HepG2 (cell line): Measurements from ENCODE around the gene ANK3. TPM values are rescaled to one million over a fixed set of nuclear protein-coding genes. Genes with fewer than 3 reads are reported as not detected.

Experiments used
- ATAC-seq: fragments of 200-7000 bp; cut with Tn5 transposase; 3 replicates; pipeline ENCODE4 v1.9.1; 2020; ENCODE audit warnings: mild to moderate bottlenecking, moderate library complexity
- BruUV-seq: library from RNA; stranded (reverse); fragments of 400-500 nt; replicated peaks from 2 replicates; lab custom pipeline; 2021; lab: Mats Ljungman, UMichigan
- CTCF ChIA-PET: fragments of 300-600 bp; formaldehyde crosslinking; extraction: SDS; loops from one replicate; lab custom pipeline; 2021; ENCODE audit warnings: low total read pairs, inconsistent platforms, low intra/inter-chr PET ratio; lab: Yijun Ruan, JAX
- POLR2A ChIA-PET: fragments of 350-600 bp; sonication (Branson Sonifier 250); formaldehyde crosslinking; loops from one replicate; lab custom pipeline; 2020; ENCODE audit warnings: antibody characterized with exemption, inconsistent platforms; lab: Yijun Ruan, JAX
- DNase-seq: peaks from one replicate; pipeline ENCODE4 v3.0.0-alpha.2; 2015; ENCODE audit warnings: low spot score
- FAIRE-seq: peaks from 3 replicates; lab custom pipeline; 2011; peaks lifted over from hg19 to GRCh38; lab: Jason Lieb, UNC
- H2AFZ ChIP-seq: one replicate; pipeline ENCODE4 v1.6.1; 2011; ENCODE audit warnings: low read length, inconsistent platforms
- H3K27ac ChIP-seq: fragments of 300-600 bp; 3 replicates; pipeline ENCODE4 v1.8.0; 2011; ENCODE audit warnings: mixed run types, mild to moderate bottlenecking, mixed read lengths, low read length, inconsistent platforms; ENCODE audit not compliant: insufficient read depth; ENCODE audit errors: extremely low read length
- H3K27me3 ChIP-seq, 2 experiments: fragments of 200-600 bp in 1 of 2; 2 replicates in 1 of 2; 3 replicates in 1 of 2; pipeline versions ENCODE4 v1.6.0 to v1.8.0; 2011; ENCODE audit warnings: low read length in 2 of 2, mild to moderate bottlenecking in 2 of 2, moderate library complexity in 2 of 2, inconsistent platforms in 1 of 2; ENCODE audit not compliant: insufficient read depth in 2 of 2, control insufficient read depth in 1 of 2
- H3K36me3 ChIP-seq, 2 experiments: fragments of 200-600 bp in 1 of 2; replicated peaks in 1 of 2; 2 replicates in 1 of 2; 3 replicates in 1 of 2; pipeline versions ENCODE4 v1.5.1 to v1.8.0; 2011; ENCODE audit warnings: low read length in 2 of 2, inconsistent platforms in 1 of 2; ENCODE audit not compliant: insufficient read depth in 2 of 2, control insufficient read depth in 1 of 2
- H3K4me1 ChIP-seq: 2 replicates; pipeline ENCODE4 v1.5.1; 2012; ENCODE audit warnings: low read length, inconsistent platforms; ENCODE audit not compliant: insufficient read depth
- H3K4me2 ChIP-seq: 2 replicates; pipeline ENCODE4 v1.6.0; 2011; ENCODE audit warnings: low read depth, low read length, inconsistent platforms
- H3K4me3 ChIP-seq, 3 experiments: fragments of 200-600 bp in 1 of 3; sonication (generic), shearing (Covaris generic) in 1 of 3; replicated peaks in 1 of 3; 2 replicates each; pipeline ENCODE4 v1.5.1; 2011 to 2016; ENCODE audit warnings: low read length in 3 of 3, inconsistent platforms in 2 of 3, low read depth in 2 of 3, mild to moderate bottlenecking in 2 of 3, control low read depth in 1 of 3, mixed read lengths in 1 of 3; ENCODE audit not compliant: insufficient read depth in 1 of 3
- H3K79me2 ChIP-seq: one replicate; pipeline ENCODE4 v1.6.1; 2011; ENCODE audit warnings: low read length, inconsistent platforms; ENCODE audit not compliant: insufficient read depth
- H3K9ac ChIP-seq: 2 replicates; pipeline ENCODE4 v1.6.0; 2011; ENCODE audit warnings: mild to moderate bottlenecking, low read depth, low read length, inconsistent platforms; ENCODE audit not compliant: insufficient read depth
- H3K9me3 ChIP-seq: 2 replicates; pipeline ENCODE4 v1.5.1; 2012; ENCODE audit warnings: mild to moderate bottlenecking, low read length
- H4K20me1 ChIP-seq: 2 replicates; pipeline ENCODE4 v1.6.0; 2011; ENCODE audit warnings: inconsistent platforms, mild to moderate bottlenecking, low read length, moderate library complexity; ENCODE audit not compliant: insufficient read depth
- HDAC2 ChIP-seq: sonication (generic); formaldehyde crosslinking; IDR thresholded peaks from 2 replicates; pipeline ENCODE4 v1.4.0; 2020; ENCODE audit warnings: missing genetic modification reagents
- MIXL1 ChIP-seq: IDR thresholded peaks from 2 replicates; pipeline ENCODE4 v1.6.1; 2016
- MXD4 ChIP-seq: IDR thresholded peaks from 2 replicates; pipeline ENCODE4 v1.6.1; 2016; ENCODE audit warnings: mild to moderate bottlenecking, missing biosample characterization, missing genetic modification reagents
- NPAS2 ChIP-seq: sonication (generic); formaldehyde crosslinking; IDR thresholded peaks from 2 replicates; pipeline ENCODE4 v1.8.0; 2022; ENCODE audit warnings: mild to moderate bottlenecking, missing genetic modification reagents, borderline replicate concordance
- PRDM15 ChIP-seq: sonication (generic); formaldehyde crosslinking; IDR thresholded peaks from 2 replicates; pipeline ENCODE4 v1.4.0; 2020; ENCODE audit warnings: missing genetic modification reagents
- SNAPC5 ChIP-seq: sonication (generic); formaldehyde crosslinking; IDR thresholded peaks from 2 replicates; pipeline ENCODE4 v1.8.1; 2023; ENCODE audit warnings: mild to moderate bottlenecking, missing genetic modification reagents, borderline replicate concordance
- SP1 ChIP-seq, 2 experiments: fragments of 450-650 bp in 1 of 2; sonication (generic) in 1 of 2; formaldehyde crosslinking in 1 of 2; IDR thresholded peaks; 2 replicates each; pipeline versions ENCODE4 v1.4.0 to v1.6.1; 2016 to 2020; ENCODE audit warnings: missing genetic modification reagents in 1 of 2
- SSRP1 ChIP-seq: IDR thresholded peaks from 2 replicates; pipeline ENCODE4 v1.6.1; 2016; ENCODE audit warnings: control low read depth
- TEAD2 ChIP-seq: sonication (generic); formaldehyde crosslinking; IDR thresholded peaks from 2 replicates; pipeline ENCODE4 v1.9.0; 2021; ENCODE audit warnings: missing genetic modification reagents
- ZMYM3 ChIP-seq: sonication (generic); formaldehyde crosslinking; IDR thresholded peaks from 2 replicates; pipeline ENCODE4 v1.5.1; 2020; ENCODE audit warnings: mild to moderate bottlenecking, missing genetic modification reagents
- WGBS: methylation state at CpG from one replicate; pipeline ENCODE4 v1.1.6; 2017; ENCODE audit warnings: low lambda C conversion rate; 5-methylcytosine and 5-hydroxymethylcytosine counted together
- in situ Hi-C: cut with HindIII; loops from 2 replicates; pipeline ENCODE4 v1.10.0; 2017; ENCODE audit warnings: low pct_unique_long_range_greater_than_20kb; ENCODE audit not compliant: extremely low pct_ligation_motif_present
- intact Hi-C: fragments of 100-400 bp; cut with micrococcal nuclease; formaldehyde crosslinking; loops from one replicate; pipeline ENCODE4 v1.10.0; 2022; ENCODE audit not compliant: unreplicated experiment
- polyA plus RNA-seq, 8 experiments: library from polyadenylated mRNA; depleted of rRNA in 3 of 8; stranded (reverse) in 7 of 8; unstranded in 1 of 8; fragments of >200 nt; fragmentation: Illumina TruSeq in 4 of 8; extraction: Trizol in 4 of 8; gene quantifications; 2 replicates each; pipeline versions ENCODE4 v1.2.1 to v1.2.3, GENCODE V29; 2011 to 2016; ENCODE audit warnings: low read depth in 4 of 8, missing spikeins in 1 of 8, mixed read lengths in 1 of 8; ENCODE audit not compliant: insufficient read depth in 1 of 8
- total RNA-seq, 5 experiments: library from RNA; depleted of rRNA; stranded (reverse); fragments of >200 nt; fragmentation: Illumina TruSeq; extraction: Trizol; gene quantifications; 2 replicates each; pipeline ENCODE4 v1.2.3, GENCODE V29; 2016; ENCODE audit warnings: low read depth in 1 of 5
- TF ChIP-seq, protein P1 (sequence below): sonication (generic); formaldehyde crosslinking; IDR thresholded peaks from 2 replicates; pipeline ENCODE4 v1.4.0; 2020; ENCODE audit warnings: mild to moderate bottlenecking, low read depth, missing genetic modification reagents
- TF ChIP-seq, protein P2 (sequence below): sonication (generic); formaldehyde crosslinking; IDR thresholded peaks from 2 replicates; pipeline ENCODE4 v1.4.0; 2020; ENCODE audit warnings: missing genetic modification reagents

ANK3 gene
- total and polyA plus RNA-seq, 2 of the 13 experiments (the other 11 are each of a cell fraction or from before 2014, with no cell fraction given): not detected

GRCh38 chr10:60320666-60321065, 69.0 kb downstream of the ANK3 start:
- Histone ChIP-seq H3K27ac (no peak overlapping the region), H3K9me3 (no peaks in the 10 kb centered on the region), H3K27me3 (no peaks in the 10 kb centered on the region; a peak in 1 of 5 replicates), H2AFZ (no peak overlapping the region), H3K36me3 (no peaks in the 10 kb centered on the region), H3K9ac (no peak overlapping the region), H3K4me2 (no peak overlapping the region), H3K4me1 (no peaks in the 10 kb centered on the region), H3K4me3 (no peak overlapping the region), H3K79me2 (no peaks in the 10 kb centered on the region), H4K20me1 (no peaks in the 10 kb centered on the region)
- no peak for FAIRE-seq
- ChIA-PET CTCF (no interaction called here), POLR2A (no interaction called here)
- no peak for DNase-seq
- in situ Hi-C loops: no loop called here
- 0% methylated on average over 1 of the region's 1 CpG for WGBS
- ATAC-seq: no peak
- no peak for TF ChIP-seq SSRP1 (CRISPR knock-in tag)
- TF ChIP-seq SP1 (IDR thresholded peaks at IDR 0.05): no peak
- TF ChIP-seq SP1 (CRISPR knock-in tag; IDR thresholded peaks at IDR 0.05): no peak
- no peak for TF ChIP-seq MIXL1
- TF ChIP-seq, protein P1, sequence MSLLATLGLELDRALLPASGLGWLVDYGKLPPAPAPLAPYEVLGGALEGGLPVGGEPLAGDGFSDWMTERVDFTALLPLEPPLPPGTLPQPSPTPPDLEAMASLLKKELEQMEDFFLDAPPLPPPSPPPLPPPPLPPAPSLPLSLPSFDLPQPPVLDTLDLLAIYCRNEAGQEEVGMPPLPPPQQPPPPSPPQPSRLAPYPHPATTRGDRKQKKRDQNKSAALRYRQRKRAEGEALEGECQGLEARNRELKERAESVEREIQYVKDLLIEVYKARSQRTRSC (CRISPR knock-in tag): no peak
- TF ChIP-seq ZMYM3 (CRISPR knock-in tag): no peak
- TF ChIP-seq PRDM15 (CRISPR knock-in tag): no peak
- no peak for TF ChIP-seq NPAS2 (CRISPR knock-in tag)
- TF ChIP-seq, protein P2, sequence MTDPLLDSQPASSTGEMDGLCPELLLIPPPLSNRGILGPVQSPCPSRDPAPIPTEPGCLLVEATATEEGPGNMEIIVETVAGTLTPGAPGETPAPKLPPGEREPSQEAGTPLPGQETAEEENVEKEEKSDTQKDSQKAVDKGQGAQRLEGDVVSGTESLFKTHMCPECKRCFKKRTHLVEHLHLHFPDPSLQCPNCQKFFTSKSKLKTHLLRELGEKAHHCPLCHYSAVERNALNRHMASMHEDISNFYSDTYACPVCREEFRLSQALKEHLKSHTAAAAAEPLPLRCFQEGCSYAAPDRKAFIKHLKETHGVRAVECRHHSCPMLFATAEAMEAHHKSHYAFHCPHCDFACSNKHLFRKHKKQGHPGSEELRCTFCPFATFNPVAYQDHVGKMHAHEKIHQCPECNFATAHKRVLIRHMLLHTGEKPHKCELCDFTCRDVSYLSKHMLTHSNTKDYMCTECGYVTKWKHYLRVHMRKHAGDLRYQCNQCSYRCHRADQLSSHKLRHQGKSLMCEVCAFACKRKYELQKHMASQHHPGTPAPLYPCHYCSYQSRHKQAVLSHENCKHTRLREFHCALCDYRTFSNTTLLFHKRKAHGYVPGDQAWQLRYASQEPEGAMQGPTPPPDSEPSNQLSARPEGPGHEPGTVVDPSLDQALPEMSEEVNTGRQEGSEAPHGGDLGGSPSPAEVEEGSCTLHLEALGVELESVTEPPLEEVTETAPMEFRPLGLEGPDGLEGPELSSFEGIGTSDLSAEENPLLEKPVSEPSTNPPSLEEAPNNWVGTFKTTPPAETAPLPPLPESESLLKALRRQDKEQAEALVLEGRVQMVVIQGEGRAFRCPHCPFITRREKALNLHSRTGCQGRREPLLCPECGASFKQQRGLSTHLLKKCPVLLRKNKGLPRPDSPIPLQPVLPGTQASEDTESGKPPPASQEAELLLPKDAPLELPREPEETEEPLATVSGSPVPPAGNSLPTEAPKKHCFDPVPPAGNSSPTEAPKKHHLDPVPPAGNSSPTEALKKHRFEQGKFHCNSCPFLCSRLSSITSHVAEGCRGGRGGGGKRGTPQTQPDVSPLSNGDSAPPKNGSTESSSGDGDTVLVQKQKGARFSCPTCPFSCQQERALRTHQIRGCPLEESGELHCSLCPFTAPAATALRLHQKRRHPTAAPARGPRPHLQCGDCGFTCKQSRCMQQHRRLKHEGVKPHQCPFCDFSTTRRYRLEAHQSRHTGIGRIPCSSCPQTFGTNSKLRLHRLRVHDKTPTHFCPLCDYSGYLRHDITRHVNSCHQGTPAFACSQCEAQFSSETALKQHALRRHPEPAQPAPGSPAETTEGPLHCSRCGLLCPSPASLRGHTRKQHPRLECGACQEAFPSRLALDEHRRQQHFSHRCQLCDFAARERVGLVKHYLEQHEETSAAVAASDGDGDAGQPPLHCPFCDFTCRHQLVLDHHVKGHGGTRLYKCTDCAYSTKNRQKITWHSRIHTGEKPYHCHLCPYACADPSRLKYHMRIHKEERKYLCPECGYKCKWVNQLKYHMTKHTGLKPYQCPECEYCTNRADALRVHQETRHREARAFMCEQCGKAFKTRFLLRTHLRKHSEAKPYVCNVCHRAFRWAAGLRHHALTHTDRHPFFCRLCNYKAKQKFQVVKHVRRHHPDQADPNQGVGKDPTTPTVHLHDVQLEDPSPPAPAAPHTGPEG: no peak
- no peak for TF ChIP-seq MXD4
- no peak for TF ChIP-seq HDAC2 (CRISPR knock-in tag)
- no peak for TF ChIP-seq TEAD2 (CRISPR knock-in tag)
- no peak for TF ChIP-seq SNAPC5 (CRISPR knock-in tag)
- intact Hi-C loops: no loop called here
- no TSS peak for BruUV-seq
